A549 (cell line): ENCODE data around the gene MAD1L1.

Experiments
- CBX8 ChIP-seq: fragments of 200-600 bp; sonication (generic); IDR thresholded peaks from 2 replicates; pipeline ENCODE4 v1.6.1; 2016
- EP300 ChIP-seq, 2 experiments: fragments of >200 bp; sonication (Bioruptor Twin); formaldehyde crosslinking; IDR thresholded peaks; 2 replicates in 1 of 2; 3 replicates in 1 of 2; pipeline ENCODE4 v1.6.1; 2016 to 2017
- JUN ChIP-seq, 2 experiments: fragments of >200 bp; sonication (Bioruptor Twin); formaldehyde crosslinking; IDR thresholded peaks; 2 replicates in 1 of 2; 3 replicates in 1 of 2; pipeline ENCODE4 v1.6.1; 2016 to 2017
- MAFK ChIP-seq: fragments of 450-650 bp; IDR thresholded peaks from 2 replicates; pipeline ENCODE4 v1.6.1; 2014; ENCODE audit not compliant: partially characterized antibody
- PHF8 ChIP-seq: fragments of 200-600 bp; sonication (generic); IDR thresholded peaks from 2 replicates; pipeline ENCODE4 v1.6.1; 2016; ENCODE audit warnings: low read depth, mild to moderate bottlenecking, antibody characterized with exemption, moderate library complexity, borderline replicate concordance
- POLR2A ChIP-seq: IDR thresholded peaks from 2 replicates; pipeline ENCODE4 v1.6.1; 2012; ENCODE audit warnings: mild to moderate bottlenecking, low read length
- POLR2AphosphoS2 ChIP-seq: conservative IDR thresholded peaks from 2 replicates; pipeline ENCODE4 v1.6.1; 2012; ENCODE audit warnings: low read length, improper control_type of control experiment, inconsistent platforms
- RAD21 ChIP-seq, 2 experiments: fragments of >200 bp in 1 of 2; sonication (Bioruptor Twin) in 1 of 2; formaldehyde crosslinking in 1 of 2; IDR thresholded peaks in 1 of 2; conservative IDR thresholded peaks in 1 of 2; 2 replicates in 1 of 2; 3 replicates in 1 of 2; pipeline ENCODE4 v1.6.1; 2012 to 2018; ENCODE audit warnings: inconsistent platforms in 1 of 2
- SMC3 ChIP-seq: fragments of >200 bp; sonication (Bioruptor Twin); formaldehyde crosslinking; IDR thresholded peaks from 3 replicates; pipeline ENCODE4 v1.6.1; 2018; ENCODE audit warnings: inconsistent platforms
- TP53 ChIP-seq: fragments of 250-450 bp; sonication (Bioruptor Pico); IDR thresholded peaks from 2 replicates; pipeline ENCODE4 v1.5.0; 2021; ENCODE audit warnings: mild to moderate bottlenecking, moderate library complexity
- TF ChIP-seq, protein P1 (sequence below): fragments of >200 bp; sonication (Bioruptor Twin); formaldehyde crosslinking; IDR thresholded peaks from 3 replicates; pipeline ENCODE4 v1.5.1; 2016
- TF ChIP-seq, protein P2 (sequence below): IDR thresholded peaks from 2 replicates; pipeline ENCODE4 v1.6.1; 2012
- TF ChIP-seq, protein P3 (sequence below): fragments of >200 bp; sonication (Bioruptor Twin); formaldehyde crosslinking; IDR thresholded peaks from 3 replicates; pipeline ENCODE4 v1.6.1; 2016
- TF ChIP-seq, protein P4 (sequence below): IDR thresholded peaks from 2 replicates; pipeline ENCODE4 v1.6.1; 2012

DNA sequence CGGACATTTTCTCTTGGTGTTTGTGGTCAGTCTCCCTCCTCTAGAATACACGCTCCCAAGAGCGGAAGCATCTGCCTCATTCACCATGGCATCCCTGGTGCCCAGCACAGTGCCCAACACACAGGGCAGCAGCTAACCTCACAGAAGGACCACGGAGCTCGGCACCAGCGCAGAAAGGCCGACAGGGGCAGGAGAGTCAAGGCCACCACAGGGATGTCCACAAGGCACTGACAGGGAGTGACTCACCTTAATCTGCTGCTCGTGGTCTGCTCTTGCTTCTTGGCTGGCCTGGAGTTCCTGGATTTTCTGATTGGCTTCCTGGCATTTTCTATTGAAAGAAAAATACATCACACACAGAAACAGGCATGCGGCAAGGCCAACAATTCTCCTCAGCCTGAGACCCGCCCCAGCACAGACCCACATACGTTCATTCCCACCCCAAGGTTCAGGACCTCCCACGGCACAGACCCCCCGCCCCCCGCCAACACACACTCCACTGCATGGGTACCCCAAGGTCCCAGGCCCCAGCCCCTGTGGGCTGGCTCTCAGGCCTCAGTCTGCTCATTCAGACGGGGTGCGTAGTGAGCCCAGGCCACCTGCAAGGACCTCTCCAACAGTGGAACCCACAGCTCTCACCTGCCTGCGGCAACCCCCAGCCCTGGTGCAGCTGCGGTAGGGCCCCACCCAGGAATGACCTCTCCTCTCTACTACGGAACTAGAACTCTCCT is 14.9 kb downstream of the MAD1L1 start:
- TF ChIP-seq, protein P1, sequence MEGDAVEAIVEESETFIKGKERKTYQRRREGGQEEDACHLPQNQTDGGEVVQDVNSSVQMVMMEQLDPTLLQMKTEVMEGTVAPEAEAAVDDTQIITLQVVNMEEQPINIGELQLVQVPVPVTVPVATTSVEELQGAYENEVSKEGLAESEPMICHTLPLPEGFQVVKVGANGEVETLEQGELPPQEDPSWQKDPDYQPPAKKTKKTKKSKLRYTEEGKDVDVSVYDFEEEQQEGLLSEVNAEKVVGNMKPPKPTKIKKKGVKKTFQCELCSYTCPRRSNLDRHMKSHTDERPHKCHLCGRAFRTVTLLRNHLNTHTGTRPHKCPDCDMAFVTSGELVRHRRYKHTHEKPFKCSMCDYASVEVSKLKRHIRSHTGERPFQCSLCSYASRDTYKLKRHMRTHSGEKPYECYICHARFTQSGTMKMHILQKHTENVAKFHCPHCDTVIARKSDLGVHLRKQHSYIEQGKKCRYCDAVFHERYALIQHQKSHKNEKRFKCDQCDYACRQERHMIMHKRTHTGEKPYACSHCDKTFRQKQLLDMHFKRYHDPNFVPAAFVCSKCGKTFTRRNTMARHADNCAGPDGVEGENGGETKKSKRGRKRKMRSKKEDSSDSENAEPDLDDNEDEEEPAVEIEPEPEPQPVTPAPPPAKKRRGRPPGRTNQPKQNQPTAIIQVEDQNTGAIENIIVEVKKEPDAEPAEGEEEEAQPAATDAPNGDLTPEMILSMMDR, result no peak
- no peak for TF ChIP-seq JUN (IDR thresholded peaks at IDR 0.05)
- no peak for TF ChIP-seq SMC3
- TF ChIP-seq, protein P2, sequence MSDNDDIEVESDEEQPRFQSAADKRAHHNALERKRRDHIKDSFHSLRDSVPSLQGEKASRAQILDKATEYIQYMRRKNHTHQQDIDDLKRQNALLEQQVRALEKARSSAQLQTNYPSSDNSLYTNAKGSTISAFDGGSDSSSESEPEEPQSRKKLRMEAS, result no peak
- TF ChIP-seq PHF8, result no peak
- TF ChIP-seq, protein P3, sequence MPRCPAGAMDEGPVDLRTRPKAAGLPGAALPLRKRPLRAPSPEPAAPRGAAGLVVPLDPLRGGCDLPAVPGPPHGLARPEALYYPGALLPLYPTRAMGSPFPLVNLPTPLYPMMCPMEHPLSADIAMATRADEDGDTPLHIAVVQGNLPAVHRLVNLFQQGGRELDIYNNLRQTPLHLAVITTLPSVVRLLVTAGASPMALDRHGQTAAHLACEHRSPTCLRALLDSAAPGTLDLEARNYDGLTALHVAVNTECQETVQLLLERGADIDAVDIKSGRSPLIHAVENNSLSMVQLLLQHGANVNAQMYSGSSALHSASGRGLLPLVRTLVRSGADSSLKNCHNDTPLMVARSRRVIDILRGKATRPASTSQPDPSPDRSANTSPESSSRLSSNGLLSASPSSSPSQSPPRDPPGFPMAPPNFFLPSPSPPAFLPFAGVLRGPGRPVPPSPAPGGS, result no peak
- TF ChIP-seq, protein P4, sequence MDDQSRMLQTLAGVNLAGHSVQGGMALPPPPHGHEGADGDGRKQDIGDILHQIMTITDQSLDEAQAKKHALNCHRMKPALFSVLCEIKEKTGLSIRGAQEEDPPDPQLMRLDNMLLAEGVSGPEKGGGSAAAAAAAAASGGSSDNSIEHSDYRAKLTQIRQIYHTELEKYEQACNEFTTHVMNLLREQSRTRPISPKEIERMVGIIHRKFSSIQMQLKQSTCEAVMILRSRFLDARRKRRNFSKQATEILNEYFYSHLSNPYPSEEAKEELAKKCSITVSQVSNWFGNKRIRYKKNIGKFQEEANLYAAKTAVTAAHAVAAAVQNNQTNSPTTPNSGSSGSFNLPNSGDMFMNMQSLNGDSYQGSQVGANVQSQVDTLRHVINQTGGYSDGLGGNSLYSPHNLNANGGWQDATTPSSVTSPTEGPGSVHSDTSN, result no peak
- no peak for TF ChIP-seq EP300 (IDR thresholded peaks at IDR 0.05)
- TF ChIP-seq POLR2A, result no peak
- no peak for TF ChIP-seq MAFK
- TF ChIP-seq CBX8, result no peak
- TF ChIP-seq RAD21 (conservative IDR thresholded peaks at IDR 0.05 in 1 of 2, IDR thresholded peaks at IDR 0.05 in 1 of 2), result no peak
- no peak for TF ChIP-seq TP53 (CRISPR knock-in tag)
- no peak for TF ChIP-seq POLR2AphosphoS2
